NCI-H2227 treated with DMSO at 0.1 percent for 48 hours (cell line): Measurements from ENCODE around the gene ATN1.
A peak's percentile ranks its signal among the peaks of the same experiment; 100 is the strongest.

Experiments used
- DNase-seq: peaks from one replicate; lab custom pipeline; 2025; lab: John Stamatoyannopoulos, UW

The ATN1 gene

DNA sequence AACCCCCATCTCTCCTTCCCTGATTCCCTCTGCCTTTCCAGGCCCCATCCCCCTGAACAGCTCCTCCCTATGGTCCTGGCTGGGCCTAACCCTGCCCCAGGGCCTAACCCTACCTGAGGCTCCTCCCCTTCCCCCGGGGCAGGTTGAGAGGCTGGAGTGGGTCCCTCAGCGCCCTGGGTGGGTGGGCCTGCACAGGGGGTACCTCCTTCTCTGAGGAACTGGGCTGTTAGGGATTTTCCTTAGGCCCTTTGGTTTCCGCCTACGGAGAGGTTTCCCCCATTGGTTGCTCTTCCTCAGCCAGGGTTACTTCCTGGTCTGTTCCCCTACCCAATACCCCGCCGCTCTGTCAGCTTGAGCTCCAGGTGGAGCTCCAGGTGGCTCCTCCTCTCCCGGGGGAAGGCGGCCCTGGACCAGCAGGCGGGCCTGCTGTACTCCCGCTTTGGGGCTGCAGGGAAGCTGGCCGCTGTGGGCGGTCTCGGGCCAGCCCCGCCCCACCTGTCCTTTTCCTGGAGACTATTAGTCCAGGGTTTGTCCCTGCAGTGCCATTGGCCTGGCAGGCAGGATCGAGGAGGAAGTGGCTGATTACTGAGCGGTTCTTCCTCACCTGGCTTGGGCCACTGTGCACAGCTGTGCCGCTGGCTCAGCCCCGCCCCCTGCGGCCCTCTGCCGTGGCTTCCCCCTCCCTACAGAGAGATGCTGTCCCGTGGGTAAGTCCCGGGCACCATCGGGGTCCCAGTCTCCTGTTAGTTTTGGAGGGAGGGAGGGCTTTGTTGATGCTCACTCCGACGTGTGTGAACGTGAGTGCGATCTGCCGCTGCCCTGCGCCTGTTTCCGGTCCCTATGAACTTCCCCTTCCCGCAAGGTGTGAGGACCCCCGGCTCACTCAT lies 18.5 kb downstream of the ATN1 start:
- DNase-seq, result peak; percentile 70

DNA sequence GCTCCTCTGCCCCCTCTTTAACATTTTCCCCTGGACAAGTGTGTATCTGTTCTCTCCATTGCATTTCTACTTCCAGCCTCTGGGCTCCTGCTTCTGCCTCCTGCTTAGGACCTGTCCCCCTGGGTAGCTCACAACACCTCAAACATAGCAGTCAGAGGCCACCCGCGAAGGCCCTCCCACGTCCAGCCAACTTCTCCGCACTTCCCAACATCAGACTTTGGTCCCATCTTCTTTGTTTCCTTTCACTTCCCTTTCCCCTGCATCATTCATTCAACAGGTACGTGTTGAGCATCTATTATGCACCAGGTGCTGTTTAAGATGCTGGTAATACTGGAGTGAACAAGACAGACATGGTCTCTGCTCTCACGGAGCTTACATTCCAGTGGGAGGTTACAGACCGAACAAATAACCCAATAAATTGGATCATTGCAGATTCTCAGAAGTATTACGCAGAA lies 19.2 kb downstream of the ATN1 start:
- DNase-seq, result no peak

DNA sequence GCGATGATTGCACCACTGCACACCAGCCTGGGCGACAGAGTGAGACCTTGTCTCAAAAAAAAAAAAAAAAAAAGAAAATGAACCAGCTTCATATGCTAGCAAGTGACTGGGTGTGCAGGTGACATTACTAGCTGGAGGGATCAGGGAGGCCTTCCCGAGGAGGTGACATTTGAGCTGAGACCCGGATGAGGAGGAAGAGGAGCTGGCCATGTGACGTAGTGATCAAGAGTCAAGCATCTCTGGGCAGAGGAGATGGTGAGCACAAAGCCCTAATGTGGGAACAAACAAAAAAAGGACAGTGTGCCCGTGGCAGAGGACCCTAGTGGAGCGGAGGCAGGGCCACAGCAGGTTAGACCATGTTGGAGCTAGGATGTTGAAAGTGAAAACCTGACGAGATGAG lies 19.9 kb downstream of the ATN1 start:
- DNase-seq, result no peak

DNA sequence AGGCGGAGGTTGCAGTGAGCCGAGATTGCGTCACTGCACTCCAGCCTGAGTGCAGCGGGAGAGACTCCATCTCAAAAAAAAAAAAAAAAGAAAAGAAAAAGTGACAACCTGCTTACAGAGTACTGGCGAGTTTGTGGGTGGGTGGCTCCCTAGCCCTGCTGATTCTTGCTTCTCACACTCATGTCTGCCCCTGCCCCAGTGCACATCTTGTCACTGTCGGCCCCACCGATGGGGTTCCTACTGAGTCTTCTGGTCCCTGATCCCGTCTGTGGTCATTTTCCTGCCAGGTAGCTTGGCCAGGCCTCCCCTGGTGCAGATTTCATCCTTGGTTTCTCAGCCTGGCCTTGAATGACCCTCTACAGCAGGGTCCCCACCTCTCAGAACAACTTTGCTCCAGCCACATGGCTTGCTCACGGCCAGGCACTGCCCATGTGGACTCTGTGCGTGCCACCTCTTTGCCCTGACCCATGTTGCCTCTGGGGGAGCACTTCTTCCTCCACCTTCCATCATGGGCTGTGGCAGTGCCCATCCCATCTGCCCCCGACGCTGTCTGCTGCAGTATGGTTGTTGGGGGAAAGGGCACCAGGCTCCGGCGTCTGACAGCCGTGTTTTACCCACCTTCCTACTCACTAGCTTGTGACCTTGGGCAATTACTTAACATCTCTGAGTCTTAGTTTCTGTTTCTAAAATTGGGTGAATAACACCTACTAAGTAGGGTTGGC lies 21.3 kb downstream of the ATN1 start:
- no peak for DNase-seq

DNA sequence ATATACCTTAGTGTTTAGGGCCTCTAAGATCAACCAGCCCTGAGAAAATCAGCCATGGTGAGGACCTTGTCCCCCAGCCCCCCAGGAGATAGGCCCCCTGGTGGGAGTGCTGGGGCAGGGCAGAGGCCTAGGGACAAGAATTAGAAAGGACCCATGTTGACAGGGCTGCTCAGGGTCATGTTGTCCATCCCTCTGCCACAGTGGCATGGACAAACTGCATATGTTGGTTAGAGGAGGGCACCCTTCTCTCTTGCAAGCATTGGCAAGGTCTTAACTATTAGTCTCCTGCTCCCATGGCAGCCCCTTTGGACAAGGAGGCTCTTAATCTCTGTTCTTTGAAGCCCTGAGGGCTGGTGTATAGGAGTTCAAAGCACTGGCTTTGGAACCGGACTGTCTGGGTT lies 22.6 kb downstream of the ATN1 start:
- no peak for DNase-seq

DNA sequence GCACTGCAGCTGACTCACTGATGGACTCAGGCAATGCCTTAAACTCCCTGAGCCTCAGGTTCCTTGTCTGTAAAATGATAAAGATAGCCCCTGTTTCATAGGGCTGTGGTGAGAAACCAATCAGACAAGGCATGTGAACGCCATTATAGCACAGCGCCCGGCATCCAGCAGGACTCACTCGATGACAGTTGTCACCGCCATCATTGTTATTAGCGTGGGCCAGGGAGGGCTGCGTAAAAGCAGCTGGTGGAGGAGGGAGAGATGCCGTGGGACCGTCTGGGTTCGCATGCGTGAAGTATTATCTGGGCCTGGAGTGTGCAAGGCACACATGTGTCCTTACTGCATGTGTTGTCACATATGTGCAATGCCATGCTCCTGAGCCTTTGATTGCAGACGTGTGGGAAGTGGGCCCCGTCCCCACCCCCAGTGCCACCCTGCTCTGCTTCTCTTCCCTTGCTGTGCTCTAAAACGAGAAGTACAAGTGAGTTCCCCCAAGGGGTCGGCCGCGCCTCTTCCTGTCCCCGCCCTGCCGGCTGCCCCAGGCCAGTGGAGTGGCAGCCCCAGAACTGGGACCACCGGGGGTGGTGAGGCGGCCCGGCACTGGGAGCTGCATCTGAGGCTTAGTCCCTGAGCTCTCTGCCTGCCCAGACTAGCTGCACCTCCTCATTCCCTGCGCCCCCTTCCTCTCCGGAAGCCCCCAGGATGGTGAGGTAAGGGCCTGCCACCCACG lies 23.2 kb downstream of the ATN1 start, which contains the start of gene PTPN6:
Gene PTPN6, plus strand, starts transcription at position 546 of the 730 bp plus-strand sequence. Its CDS starts 157 bp downstream, at position 703.
- no peak for DNase-seq

DNA sequence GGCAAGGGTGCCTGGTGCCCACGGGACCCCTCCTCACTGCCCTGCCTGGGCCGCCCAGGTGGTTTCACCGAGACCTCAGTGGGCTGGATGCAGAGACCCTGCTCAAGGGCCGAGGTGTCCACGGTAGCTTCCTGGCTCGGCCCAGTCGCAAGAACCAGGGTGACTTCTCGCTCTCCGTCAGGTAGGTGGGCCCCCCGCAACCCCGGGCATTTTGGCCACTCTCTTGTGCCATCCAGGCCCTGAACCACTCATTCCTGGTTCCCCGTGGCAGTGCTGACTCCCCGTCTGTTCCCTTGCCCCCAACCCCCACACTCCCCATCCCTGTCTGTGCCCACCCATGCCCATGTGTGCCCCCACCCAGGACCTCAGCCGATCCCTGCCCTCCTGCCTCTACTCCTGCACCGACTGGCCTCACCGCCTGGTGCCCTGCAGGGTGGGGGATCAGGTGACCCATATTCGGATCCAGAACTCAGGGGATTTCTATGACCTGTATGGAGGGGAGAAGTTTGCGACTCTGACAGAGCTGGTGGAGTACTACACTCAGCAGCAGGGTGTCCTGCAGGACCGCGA lies 23.9 kb downstream of the ATN1 start:
- DNase-seq, result no peak

DNA sequence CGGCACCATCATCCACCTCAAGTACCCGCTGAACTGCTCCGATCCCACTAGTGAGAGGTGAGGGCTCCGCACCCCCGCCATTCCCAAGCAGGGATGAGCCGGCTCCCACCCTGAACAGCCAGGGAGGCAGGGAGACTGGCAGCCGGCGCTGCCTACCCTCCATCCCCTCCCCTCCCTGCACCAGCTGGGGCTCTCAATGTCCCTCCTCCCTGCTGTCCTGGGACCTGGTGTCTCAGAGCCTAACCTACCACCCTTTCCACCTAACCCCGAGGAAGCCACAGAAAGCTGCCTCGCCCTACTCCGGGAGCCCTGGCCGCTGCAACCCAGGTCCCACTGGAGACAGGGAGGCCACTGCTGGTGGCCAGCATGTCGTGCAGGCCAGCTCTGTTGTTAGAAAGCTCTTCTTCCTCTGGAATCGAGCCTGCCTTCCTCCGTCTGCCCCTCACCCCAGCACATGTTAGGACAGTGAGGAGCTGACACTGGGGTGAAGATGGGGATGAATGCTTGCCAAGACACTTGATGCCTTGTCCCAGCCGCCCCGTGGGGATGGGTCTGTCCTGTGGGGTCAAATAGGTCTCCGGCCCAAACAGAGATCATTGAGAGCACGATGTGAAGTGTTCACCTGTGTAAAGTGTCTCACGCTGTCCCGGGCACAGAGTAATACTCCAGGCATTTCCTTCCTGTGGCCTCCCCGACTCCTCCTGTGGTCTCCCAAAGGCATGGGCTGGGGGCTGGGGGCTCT lies 24.5 kb downstream of the ATN1 start:
- DNase-seq, result no peak

DNA sequence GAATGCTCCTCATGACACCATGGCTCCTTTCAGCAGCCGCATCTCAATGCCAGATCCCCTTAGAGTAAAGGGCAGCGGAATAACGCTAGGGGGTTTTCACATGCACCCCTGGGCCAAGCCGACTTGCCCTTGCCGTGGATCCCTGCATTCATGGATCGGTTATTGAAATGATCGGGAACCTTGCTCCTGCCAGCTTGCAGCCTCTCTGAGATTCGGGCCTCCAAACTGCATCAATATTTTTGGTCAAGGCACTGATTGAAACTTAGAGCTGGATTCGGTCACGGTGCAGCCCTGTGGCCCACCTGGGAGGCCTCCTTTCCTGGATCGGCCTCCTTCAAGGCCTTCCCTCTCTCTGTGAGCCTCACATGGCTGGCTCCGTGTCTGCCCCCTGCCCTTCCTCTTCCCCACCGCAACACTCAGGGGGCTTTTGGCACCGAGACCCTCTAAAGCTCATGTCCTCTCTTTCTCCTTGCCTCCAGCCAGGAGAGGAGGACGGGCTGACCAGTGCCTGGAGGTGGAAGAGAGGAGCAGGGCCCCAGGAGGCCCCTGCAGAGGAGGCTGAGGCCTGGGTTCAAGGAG lies 25.2 kb downstream of the ATN1 start:
- DNase-seq, result no peak

DNA sequence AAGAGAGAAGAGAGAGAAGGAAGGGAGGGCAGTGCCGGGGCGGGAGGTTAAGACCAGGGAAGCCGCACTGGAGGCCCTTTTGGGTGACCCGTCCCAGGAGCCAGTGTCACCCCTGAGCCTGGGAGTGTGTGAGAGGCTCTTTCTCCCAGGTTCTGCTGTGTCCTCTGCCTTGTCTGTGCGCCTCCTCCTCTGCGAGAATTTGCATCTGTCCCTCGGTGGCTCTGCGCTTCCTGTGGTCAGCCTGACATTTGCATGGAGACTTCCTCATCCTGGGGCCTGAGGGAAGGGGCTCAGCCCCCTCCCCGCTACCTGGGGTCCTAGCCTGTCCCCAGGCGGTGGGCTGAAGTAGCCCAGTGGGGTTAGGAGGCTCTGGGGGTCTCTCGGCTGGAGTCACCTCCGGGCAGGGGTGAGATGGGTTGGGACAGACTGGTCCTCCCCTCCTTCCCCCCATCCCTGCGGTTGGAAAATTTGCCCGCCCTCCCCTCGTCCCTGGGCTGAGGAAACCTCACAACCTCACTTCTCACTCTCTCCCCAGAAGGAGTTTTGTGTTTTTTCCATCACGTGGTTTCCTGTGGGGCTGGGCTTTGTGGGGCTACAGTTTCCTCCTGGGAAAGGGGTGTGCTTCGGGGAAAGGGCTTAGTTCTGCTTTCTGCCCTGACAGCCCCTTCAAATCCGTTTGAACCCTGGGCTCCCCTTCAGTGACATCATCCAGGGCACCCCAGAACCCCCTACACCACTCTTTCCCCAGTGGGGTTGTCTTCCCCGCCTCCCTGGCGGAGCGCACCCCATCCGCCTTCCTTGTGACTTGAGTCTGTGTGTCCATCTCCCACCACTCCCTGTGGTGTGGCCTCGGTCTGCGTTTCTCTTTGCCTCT lies 25.9 kb downstream of the ATN1 start:
- no peak for DNase-seq

DNA sequence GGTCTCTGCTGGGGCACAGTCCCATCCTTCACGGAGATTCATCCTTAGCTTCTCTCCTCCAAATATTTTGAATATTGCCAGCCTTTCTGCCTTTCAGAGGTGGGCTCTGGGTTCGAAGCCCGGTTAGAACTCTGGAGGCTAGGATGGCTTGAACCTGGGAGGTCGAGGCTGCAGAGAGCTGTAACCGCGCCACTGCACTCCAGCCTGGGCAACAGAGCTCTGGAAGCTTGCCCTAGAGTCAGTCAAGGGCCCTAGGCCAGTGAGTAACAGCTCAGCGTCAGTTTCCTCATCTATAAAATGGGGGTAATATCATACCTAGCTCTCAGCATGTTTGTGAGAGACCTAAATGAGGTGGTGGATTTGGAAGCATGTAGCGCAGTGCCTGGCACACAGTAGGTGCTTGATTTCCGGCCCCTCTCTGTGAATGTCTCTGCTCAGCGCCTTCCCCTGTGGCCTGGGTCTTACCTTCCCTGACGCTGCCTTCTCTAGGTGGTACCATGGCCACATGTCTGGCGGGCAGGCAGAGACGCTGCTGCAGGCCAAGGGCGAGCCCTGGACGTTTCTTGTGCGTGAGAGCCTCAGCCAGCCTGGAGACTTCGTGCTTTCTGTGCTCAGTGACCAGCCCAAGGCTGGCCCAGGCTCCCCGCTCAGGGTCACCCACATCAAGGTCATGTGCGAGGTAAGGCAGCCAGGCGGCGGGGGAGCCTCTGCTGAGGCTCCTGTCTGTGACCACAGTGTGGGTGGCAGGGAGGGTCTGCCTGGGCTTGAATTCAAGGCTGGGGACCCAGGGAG lies 26.8 kb downstream of the ATN1 start:
- DNase-seq, result no peak

DNA sequence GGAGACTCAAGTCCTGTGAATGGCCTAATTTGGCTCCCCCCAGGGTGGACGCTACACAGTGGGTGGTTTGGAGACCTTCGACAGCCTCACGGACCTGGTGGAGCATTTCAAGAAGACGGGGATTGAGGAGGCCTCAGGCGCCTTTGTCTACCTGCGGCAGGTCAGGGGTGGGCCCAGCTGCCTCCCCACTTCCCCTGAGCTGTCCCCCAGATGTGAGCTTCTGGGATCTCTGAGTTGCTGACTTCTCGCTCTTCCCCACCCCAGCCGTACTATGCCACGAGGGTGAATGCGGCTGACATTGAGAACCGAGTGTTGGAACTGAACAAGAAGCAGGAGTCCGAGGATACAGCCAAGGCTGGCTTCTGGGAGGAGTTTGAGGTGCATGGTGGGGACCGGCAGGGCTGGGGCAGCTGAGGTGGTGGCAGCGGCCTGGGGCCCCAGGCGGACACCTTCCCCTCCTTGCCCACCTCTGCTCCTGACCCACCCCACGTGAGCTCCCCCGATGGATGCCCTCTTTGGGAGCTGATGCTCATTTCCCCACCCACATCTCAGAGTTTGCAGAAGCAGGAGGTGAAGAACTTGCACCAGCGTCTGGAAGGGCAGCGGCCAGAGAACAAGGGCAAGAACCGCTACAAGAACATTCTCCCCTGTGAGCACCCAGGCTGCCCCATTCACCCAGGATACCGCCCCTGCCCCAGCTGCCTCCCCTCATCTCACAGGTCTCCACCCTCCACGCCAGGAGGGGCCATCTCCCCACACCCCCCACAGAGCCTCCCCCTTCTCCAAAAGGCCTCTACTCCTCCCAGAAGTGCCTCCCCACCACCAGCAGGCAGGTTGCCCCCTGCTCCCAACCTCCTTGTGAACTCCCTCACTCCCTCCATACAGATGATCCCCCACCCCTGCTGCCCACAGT lies 27.6 kb downstream of the ATN1 start:
- DNase-seq, result no peak

DNA sequence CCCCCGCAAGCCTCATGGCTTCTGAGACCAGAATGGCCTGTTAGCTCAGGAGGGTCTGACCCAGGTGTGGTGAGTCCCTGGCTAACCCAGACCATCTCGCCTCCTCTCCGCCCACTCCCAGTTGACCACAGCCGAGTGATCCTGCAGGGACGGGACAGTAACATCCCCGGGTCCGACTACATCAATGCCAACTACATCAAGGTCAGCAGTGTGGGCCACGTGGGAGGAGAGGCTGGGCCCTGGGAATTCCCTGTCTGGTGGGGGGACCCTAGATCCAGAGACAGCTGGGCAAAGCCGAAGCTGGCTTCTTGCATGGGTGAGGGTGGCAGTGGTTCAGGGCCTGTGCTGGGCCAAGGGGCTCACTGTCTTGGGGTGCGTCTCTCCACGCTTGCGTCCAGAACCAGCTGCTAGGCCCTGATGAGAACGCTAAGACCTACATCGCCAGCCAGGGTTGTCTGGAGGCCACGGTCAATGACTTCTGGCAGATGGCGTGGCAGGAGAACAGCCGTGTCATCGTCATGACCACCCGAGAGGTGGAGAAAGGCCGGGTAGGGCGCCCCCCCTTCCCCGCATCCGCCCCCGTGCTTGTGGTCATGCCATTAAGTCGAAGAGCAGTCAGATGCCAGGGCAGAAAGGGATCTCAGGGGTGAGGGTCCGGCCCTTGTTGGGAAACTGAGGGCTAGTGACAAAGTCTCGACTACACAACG lies 28.4 kb downstream of the ATN1 start:
- DNase-seq, result no peak

DNA sequence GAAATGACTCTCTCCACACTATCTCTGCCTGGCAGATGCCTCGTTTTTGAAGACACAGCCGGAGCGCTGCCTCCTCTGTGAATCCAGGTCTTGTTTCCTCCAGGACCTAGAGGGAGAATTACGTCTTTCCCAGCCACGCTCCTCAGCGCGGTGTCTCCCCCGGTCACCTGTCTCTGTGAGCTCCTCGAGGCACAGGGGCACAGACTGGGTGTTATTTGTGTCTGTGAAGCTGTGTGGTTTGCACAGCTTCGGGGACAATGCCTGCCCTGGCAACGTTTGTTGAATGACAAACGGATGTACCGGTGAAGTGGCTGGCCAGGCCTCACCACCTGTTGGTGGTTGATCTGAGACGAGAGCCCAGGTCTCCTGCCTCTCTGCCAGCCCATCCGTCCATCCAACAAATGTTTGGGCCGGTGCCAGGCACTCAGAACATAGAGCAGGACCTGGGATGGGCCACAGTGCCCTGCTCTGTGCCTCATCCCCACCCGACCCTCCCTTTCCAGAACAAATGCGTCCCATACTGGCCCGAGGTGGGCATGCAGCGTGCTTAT lies 29.5 kb downstream of the ATN1 start:
- no peak for DNase-seq

DNA sequence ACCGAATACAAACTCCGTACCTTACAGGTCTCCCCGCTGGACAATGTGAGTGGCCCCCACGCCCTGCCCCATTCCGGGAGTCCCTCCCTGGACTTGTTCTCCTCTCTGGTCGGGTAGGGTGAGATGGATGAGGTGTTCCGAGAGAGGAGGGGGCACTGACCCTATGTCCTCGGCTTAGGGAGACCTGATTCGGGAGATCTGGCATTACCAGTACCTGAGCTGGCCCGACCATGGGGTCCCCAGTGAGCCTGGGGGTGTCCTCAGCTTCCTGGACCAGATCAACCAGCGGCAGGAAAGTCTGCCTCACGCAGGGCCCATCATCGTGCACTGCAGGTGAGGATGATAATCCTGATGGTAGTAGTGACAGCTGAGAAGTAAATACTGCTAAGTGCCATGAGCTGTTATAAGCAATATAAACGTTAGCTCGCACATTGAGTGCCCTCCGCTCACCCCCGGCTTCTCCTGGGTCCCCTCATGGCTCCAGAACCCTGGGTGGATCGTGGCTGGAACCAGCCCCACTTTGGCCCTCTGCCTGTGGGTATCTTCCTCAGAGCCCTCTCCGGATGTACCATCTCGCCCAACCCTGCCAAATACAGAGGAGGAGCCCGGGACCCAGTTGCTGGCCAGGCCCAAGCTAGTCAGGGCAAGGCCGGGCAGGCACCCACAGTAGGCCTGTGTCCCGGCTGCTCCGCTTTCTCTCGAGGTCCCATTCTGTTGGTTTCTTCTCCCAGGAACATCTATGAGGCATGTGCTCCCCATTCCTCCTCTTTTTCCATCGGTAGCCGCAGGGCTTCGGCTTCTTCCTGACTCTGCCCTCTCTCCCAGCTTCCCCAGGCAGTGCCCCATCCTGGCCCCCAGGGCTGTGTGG lies 30.2 kb downstream of the ATN1 start:
- DNase-seq, result no peak

DNA sequence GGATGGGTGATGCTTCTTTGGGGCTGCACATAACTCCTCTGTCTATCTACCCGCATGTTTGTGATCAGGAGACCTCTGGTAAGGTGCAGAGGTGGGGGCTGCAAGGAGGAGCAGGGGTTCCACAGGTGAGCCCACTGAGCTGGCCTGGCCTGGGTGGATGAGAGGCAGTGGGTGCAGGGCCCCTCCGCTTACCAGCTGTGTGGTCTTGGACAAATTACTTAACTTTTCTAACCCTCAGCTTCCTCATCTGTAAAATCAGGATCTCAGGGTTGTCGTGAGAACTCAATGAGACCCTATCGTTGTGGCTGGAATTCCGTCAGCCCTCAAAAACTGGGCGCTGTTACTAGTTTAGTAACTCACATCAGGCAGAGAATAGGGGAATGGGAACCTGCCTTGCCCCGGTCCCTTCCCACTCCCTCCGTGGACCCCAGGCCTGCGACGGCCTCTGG lies 30.9 kb downstream of the ATN1 start:
- no peak for DNase-seq
